ENCODE measurements around the gene FBXO41. TPM values are rescaled to one million over a fixed set of nuclear protein-coding genes. Genes with fewer than 3 reads are reported as not detected.

The FBXO41 gene
- total and polyA plus RNA-seq, 9 of the 15 experiments (the other 6 are each of a cell fraction or from before 2014, with no cell fraction given): 0.21 to 8.2 (median 3.5) TPM

DNA sequence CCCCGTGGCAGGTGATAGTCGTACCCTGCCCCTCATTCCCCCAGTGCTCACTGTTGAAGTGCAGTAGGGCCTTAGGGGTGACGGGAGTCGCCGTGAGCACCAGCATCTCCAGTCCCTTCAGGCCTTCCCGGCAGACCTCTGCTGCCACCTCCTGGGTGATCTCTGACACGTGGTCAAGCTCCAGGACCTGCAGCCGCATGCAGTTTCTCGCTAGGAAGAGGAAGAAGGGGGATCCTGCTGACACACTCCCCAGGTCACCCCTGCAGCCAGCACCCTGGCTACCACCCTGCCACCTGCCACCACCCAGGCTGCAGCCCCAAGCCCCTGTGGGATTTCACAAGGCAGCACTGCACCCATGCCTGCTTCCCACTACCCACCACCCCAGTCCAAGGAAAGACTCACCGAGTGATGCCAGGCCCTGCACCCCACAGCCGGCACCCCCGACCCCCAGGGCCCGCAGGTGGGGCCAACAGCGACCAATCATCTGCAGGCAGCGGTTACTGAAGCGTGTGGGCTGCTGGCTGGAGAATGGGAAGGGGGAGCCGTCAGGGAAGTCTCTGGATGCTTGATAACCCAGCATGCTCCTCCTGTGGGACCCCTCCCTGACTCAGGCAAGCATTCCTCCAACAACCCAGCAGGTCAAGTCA, 23.8 kb downstream of the FBXO41 start (continued):
- TF ChIP-seq, protein P1, sequence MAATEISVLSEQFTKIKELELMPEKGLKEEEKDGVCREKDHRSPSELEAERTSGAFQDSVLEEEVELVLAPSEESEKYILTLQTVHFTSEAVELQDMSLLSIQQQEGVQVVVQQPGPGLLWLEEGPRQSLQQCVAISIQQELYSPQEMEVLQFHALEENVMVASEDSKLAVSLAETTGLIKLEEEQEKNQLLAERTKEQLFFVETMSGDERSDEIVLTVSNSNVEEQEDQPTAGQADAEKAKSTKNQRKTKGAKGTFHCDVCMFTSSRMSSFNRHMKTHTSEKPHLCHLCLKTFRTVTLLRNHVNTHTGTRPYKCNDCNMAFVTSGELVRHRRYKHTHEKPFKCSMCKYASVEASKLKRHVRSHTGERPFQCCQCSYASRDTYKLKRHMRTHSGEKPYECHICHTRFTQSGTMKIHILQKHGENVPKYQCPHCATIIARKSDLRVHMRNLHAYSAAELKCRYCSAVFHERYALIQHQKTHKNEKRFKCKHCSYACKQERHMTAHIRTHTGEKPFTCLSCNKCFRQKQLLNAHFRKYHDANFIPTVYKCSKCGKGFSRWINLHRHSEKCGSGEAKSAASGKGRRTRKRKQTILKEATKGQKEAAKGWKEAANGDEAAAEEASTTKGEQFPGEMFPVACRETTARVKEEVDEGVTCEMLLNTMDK (IDR thresholded peaks at IDR 0.05; ENCODE audit: borderline replicate concordance, insufficient read depth, low read depth, low read length, poor library complexity, severe bottlenecking): no peak
- TF ChIP-seq PTRF (tag; IDR thresholded peaks at IDR 0.05) (no peak), CREB1 (IDR thresholded peaks at IDR 0.05) (no peak), CREB1 (CRISPR knock-in tag; IDR thresholded peaks at IDR 0.05) (0 out of 2 replicates have a peak, but pooled peaks have one; percentile 15), DNMT1 (IDR thresholded peaks at IDR 0.05) (no peak), GABPB1 (CRISPR knock-in tag; IDR thresholded peaks at IDR 0.05) (no peak), ERF (CRISPR knock-in tag; IDR thresholded peaks at IDR 0.05) (no peak), ATF2 (CRISPR knock-in tag; IDR thresholded peaks at IDR 0.05) (no peak), CCNT2 (IDR thresholded peaks at IDR 0.05; ENCODE audit: borderline replicate concordance, extremely low read depth, insufficient read length, low read depth, low read length) (no peak), REST (IDR thresholded peaks at IDR 0.05; ENCODE audit: borderline replicate concordance) (peak; percentile 57), REST (CRISPR knock-in tag; IDR thresholded peaks at IDR 0.05; ENCODE audit: low read depth) (no peak), NR3C1 (CRISPR knock-in tag; IDR thresholded peaks at IDR 0.05) (no peak)
- TF ChIP-seq, protein P2, sequence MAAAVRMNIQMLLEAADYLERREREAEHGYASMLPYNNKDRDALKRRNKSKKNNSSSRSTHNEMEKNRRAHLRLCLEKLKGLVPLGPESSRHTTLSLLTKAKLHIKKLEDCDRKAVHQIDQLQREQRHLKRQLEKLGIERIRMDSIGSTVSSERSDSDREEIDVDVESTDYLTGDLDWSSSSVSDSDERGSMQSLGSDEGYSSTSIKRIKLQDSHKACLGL (CRISPR knock-in tag; IDR thresholded peaks at IDR 0.05; ENCODE audit: borderline replicate concordance, poor library complexity, severe bottlenecking): no peak
- TF ChIP-seq, protein P3, sequence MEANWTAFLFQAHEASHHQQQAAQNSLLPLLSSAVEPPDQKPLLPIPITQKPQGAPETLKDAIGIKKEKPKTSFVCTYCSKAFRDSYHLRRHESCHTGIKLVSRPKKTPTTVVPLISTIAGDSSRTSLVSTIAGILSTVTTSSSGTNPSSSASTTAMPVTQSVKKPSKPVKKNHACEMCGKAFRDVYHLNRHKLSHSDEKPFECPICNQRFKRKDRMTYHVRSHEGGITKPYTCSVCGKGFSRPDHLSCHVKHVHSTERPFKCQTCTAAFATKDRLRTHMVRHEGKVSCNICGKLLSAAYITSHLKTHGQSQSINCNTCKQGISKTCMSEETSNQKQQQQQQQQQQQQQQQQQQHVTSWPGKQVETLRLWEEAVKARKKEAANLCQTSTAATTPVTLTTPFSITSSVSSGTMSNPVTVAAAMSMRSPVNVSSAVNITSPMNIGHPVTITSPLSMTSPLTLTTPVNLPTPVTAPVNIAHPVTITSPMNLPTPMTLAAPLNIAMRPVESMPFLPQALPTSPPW (CRISPR knock-in tag; IDR thresholded peaks at IDR 0.05): no peak
